HG02884 (cell line): Measurements from ENCODE around the gene TTLL10.
"Not testable (repeated sequence)": the region's sequence is repeated elsewhere in the genome, so short reads cannot be mapped to it uniquely, and the experiment has no call there.

Source experiments
- ATAC-seq: cut with Tn5 transposase; IDR thresholded peaks from one replicate; pipeline ENCODE4 v1.9.1; 2021; ENCODE audit warnings: mild to moderate bottlenecking, moderate library complexity; ENCODE audit not compliant: unreplicated experiment

The TTLL10 gene

GRCh38 chr1:1183833-1184775 is 10.4 kb downstream of the TTLL10 start:
- ATAC-seq, result no peak

- ATAC-seq, result no peak
Observed at GRCh38 chr1:1185101-1185765, 11.6 kb downstream of the TTLL10 start.

- no peak for ATAC-seq
Observed at GRCh38 chr1:1187938-1188337, 14.3 kb downstream of the TTLL10 start.

- no peak for ATAC-seq
Observed at GRCh38 chr1:1189111-1189510, 15.4 kb downstream of the TTLL10 start.

- ATAC-seq, result no peak
Observed at GRCh38 chr1:1191734-1192133, 18.1 kb downstream of the TTLL10 start.

GRCh38 chr1:1194723-1195122 is 21.0 kb downstream of the TTLL10 start:
- ATAC-seq, result no peak

- not testable (repeated sequence) for ATAC-seq
Observed at GRCh38 chr1:1195726-1196125, 22.0 kb downstream of the TTLL10 start.

- no peak for ATAC-seq
Observed at GRCh38 chr1:1196431-1197187, 22.9 kb downstream of the TTLL10 start.

GRCh38 chr1:1197188-1197500 is 23.5 kb downstream of the TTLL10 start:
- no peak for ATAC-seq

GRCh38 chr1:1197551-1198422 is 24.1 kb downstream of the TTLL10 start:
- no peak for ATAC-seq

GRCh38 chr1:1198423-1199140 is 24.9 kb downstream of the TTLL10 start:
- ATAC-seq, result no peak

- no peak for ATAC-seq
Observed at GRCh38 chr1:1199141-1199960, 25.7 kb downstream of the TTLL10 start.

GRCh38 chr1:1199961-1200875 is 26.5 kb downstream of the TTLL10 start:
- ATAC-seq, result no peak

- ATAC-seq, result no peak
Observed at GRCh38 chr1:1200876-1201810, 27.5 kb downstream of the TTLL10 start.

GRCh38 chr1:1202831-1203560 is 29.3 kb downstream of the TTLL10 start:
- ATAC-seq, result no peak
